ENCODE data around the gene RASSF5. TPM values are rescaled to one million over a fixed set of nuclear protein-coding genes. Genes with fewer than 3 reads are reported as not detected.

RASSF5 gene
- polyA plus RNA-seq, 1 of the 3 experiments (the other 2 are of a cell fraction): 2.2 TPM

- no peak for TF ChIP-seq REST (IDR thresholded peaks at IDR 0.05; ENCODE audit: low read depth, low read length)
- TF ChIP-seq ELF1 (IDR thresholded peaks at IDR 0.05): no peak
- no peak for TF ChIP-seq MXI1 (IDR thresholded peaks at IDR 0.05; ENCODE audit: low read depth, low read length)
These were observed 128.6 kb downstream of the RASSF5 start (continued) for GRCh38 chr1:206635978-206636345.

- H3K9ac ChIP-seq: peak overlapping the region; percentile 83; the same call in 1 of the 2 replicates
- ChIA-PET CTCF (interaction anchor here (2.1 to 17.3 kb wide), 2 partner anchors 27 to 52 kb away, joined by 8 to 450 read pairs; no protein-coding TSS in a partner anchor), POLR2A (interaction anchor here (1.9 to 2.4 kb wide), 2 partner anchors 27 to 345 kb away, joined by 5 to 22 read pairs; no protein-coding TSS in a partner anchor)
- no peaks in the 10 kb centered on the region for H3K9me2 ChIP-seq
- TF ChIP-seq GATA2 (CRISPR knock-in tag; IDR thresholded peaks at IDR 0.05) (no peak), FOSL2 (IDR thresholded peaks at IDR 0.05; ENCODE audit: borderline replicate concordance, low read depth) (no peak), TEAD4 (IDR thresholded peaks at IDR 0.05; ENCODE audit: borderline replicate concordance, insufficient read depth) (no peak), SIN3A (IDR thresholded peaks at IDR 0.05; ENCODE audit: borderline replicate concordance, low read depth, low read length) (no peak), CHD2 (IDR thresholded peaks at IDR 0.05; ENCODE audit: low read length, partially characterized antibody) (no peak), PBX3 (IDR thresholded peaks at IDR 0.05) (no peak), IRF3 (IDR thresholded peaks at IDR 0.05; ENCODE audit: low read depth, low read length) (no peak), RAD21 (IDR thresholded peaks at IDR 0.05; ENCODE audit: low read length) (no peak)
- H3K9me3 ChIP-seq: no peaks in the 10 kb centered on the region
- H3K4me2 ChIP-seq: peak overlapping the region; percentile 85
- DNase-seq: no peak
- H2AFZ ChIP-seq (ENCODE audit: low read depth): no peak overlapping the region
- H3K27ac ChIP-seq (ENCODE audit: low read depth in 2 of 2, low read length in 1 of 2): peak overlapping the region in 1 of 2 experiments; percentile 26; a peak in 2 of 4 replicates
- no peaks in the 10 kb centered on the region for H3K27me3 ChIP-seq (ENCODE audit: insufficient read depth)
- peaks cover 27% of the 10 kb centered on the region for H3F3A ChIP-seq (replicated peaks; ENCODE audit: insufficient read depth)
- H3K4me1 ChIP-seq (ENCODE audit: control insufficient read depth in 1 of 2, insufficient read depth in 2 of 2, low read depth in 1 of 2, low read length in 1 of 2): peaks cover 18 to 22% of the 10 kb centered on the region in 2 experiments; a peak in 3 of 4 replicates
- WGBS (ENCODE audit: low lambda C conversion rate): 63% methylated on average over 4 of the region's 4 CpGs
- H4K20me1 ChIP-seq (ENCODE audit: insufficient read depth): no peaks in the 10 kb centered on the region; the same call in 1 of the 2 replicates
- peaks cover 55% of the 10 kb centered on the region for H3K79me2 ChIP-seq (ENCODE audit: insufficient read depth)
- peak overlapping the region; percentile 87 to 92; a peak in 2 of 4 replicates for H3K4me3 ChIP-seq (ENCODE audit: low read depth in 2 of 2, low read length in 1 of 2)
- peaks cover 0 to 30% of the 10 kb centered on the region in 2 experiments for H3K36me3 ChIP-seq (replicated peaks in 1 of 2; ENCODE audit: control insufficient read depth in 1 of 2, insufficient read depth in 2 of 2, low read length in 1 of 2)
These were observed 129.3 kb downstream of the RASSF5 start for GRCh38 chr1:206636671-206637070.
